Dendritic cell treated with granulocyte-macrophage colony-stimulating factor and Interleukin-4, amounts not matched to agents 40 ng/mL and 50 ng/mL, for 4 days (primary cell): ENCODE measurements around the gene IFITM5.
A peak's percentile ranks its signal among the peaks of the same experiment; 100 is the strongest.
"Not testable (repeated sequence)": the region's sequence is repeated elsewhere in the genome, so short reads cannot be mapped to it uniquely, and the experiment has no call there.

Experiments
- H3K27ac Mint-ChIP-seq: one replicate; pipeline ENCODE4 v1.8.0; 2022; ENCODE audit warnings: mild to moderate bottlenecking, mixed read lengths
- H3K27me3 Mint-ChIP-seq: one replicate; pipeline ENCODE4 v1.8.0; 2022; ENCODE audit warnings: mild to moderate bottlenecking, mixed read lengths
- H3K36me3 Mint-ChIP-seq: one replicate; pipeline ENCODE4 v1.8.0; 2022; ENCODE audit warnings: low read depth, mixed read lengths
- H3K4me1 Mint-ChIP-seq: one replicate; pipeline ENCODE4 v1.8.0; 2022; ENCODE audit warnings: low read depth, mixed read lengths
- H3K4me3 Mint-ChIP-seq: one replicate; pipeline ENCODE4 v1.8.0; 2022; ENCODE audit warnings: mild to moderate bottlenecking, moderate library complexity, mixed read lengths
- H3K9me3 Mint-ChIP-seq: one replicate; pipeline ENCODE4 v1.8.0; 2022; ENCODE audit warnings: mixed read lengths
- intact Hi-C: fragments of 100-400 bp; cut with micrococcal nuclease; formaldehyde crosslinking; loops from one replicate; pipeline ENCODE4 v1.15.0; 2022

The IFITM5 gene

GRCh38 chr11:291281-292210 lies 7.8 kb downstream of the IFITM5 start:
- intact Hi-C loops: no loop called here
- Mint-ChIP-seq H3K4me1 (peaks cover 25% of the 10 kb centered on the region), H3K27ac (no peak overlapping the region), H3K4me3 (no peak overlapping the region), H3K36me3 (no peaks in the 10 kb centered on the region), H3K9me3 (no peaks in the 10 kb centered on the region), H3K27me3 (peaks cover 64% of the 10 kb centered on the region)

GRCh38 chr11:290621-291231 lies 8.6 kb downstream of the IFITM5 start:
- no peak overlapping the region for H3K27ac Mint-ChIP-seq
- intact Hi-C loops: no loop called here
- H3K27me3 Mint-ChIP-seq: peaks cover 63% of the 10 kb centered on the region
- H3K4me3 Mint-ChIP-seq: no peak overlapping the region
- no peaks in the 10 kb centered on the region for H3K36me3 Mint-ChIP-seq
- H3K4me1 Mint-ChIP-seq: peaks cover 25% of the 10 kb centered on the region
- H3K9me3 Mint-ChIP-seq: no peaks in the 10 kb centered on the region

- H3K4me3 Mint-ChIP-seq: peak overlapping the region; percentile 46
- no peaks in the 10 kb centered on the region for H3K36me3 Mint-ChIP-seq
- H3K4me1 Mint-ChIP-seq: peaks cover 25% of the 10 kb centered on the region
- peak overlapping the region; percentile 49 for H3K27ac Mint-ChIP-seq
- peaks cover 63% of the 10 kb centered on the region for H3K27me3 Mint-ChIP-seq
- no peaks in the 10 kb centered on the region for H3K9me3 Mint-ChIP-seq
- intact Hi-C loops: no loop called here
Observed at GRCh38 chr11:289712-290620, 9.4 kb downstream of the IFITM5 start.

GRCh38 chr11:289398-289711 lies 10.0 kb downstream of the IFITM5 start:
- no peaks in the 10 kb centered on the region for H3K9me3 Mint-ChIP-seq
- no peaks in the 10 kb centered on the region for H3K36me3 Mint-ChIP-seq
- H3K27me3 Mint-ChIP-seq: peaks cover 63% of the 10 kb centered on the region
- H3K27ac Mint-ChIP-seq: peak overlapping the region; percentile 49
- intact Hi-C loops: no loop called here
- peaks cover 25% of the 10 kb centered on the region for H3K4me1 Mint-ChIP-seq
- peak overlapping the region; percentile 46 for H3K4me3 Mint-ChIP-seq

GRCh38 chr11:288478-289397 lies 10.6 kb downstream of the IFITM5 start, which contains the start of gene PGGHG:
Gene PGGHG, plus strand, starts transcription at chr11:289126. Its CDS starts 691 bp downstream, at chr11:289817.
- H3K27me3 Mint-ChIP-seq: peaks cover 68% of the 10 kb centered on the region
- H3K4me1 Mint-ChIP-seq: peaks cover 21% of the 10 kb centered on the region
- H3K9me3 Mint-ChIP-seq: no peaks in the 10 kb centered on the region
- H3K4me3 Mint-ChIP-seq: peak within 1 kb of the TSS; percentile 69
- intact Hi-C loops: no loop called here
- no peaks in the 10 kb centered on the region for H3K36me3 Mint-ChIP-seq
- H3K27ac Mint-ChIP-seq: peak within 1 kb of the TSS; percentile 49

GRCh38 chr11:287821-288477 lies 11.4 kb downstream of the IFITM5 start:
- Mint-ChIP-seq H3K36me3 (no peaks in the 10 kb centered on the region), H3K4me1 (peaks cover 21% of the 10 kb centered on the region), H3K27ac (peak overlapping the region; percentile 23), H3K27me3 (peaks cover 75% of the 10 kb centered on the region), H3K4me3 (peak overlapping the region; percentile 69), H3K9me3 (no peaks in the 10 kb centered on the region)
- intact Hi-C loops: no loop called here

GRCh38 chr11:286977-287820 lies 12.1 kb downstream of the IFITM5 start:
- H3K27ac Mint-ChIP-seq, H3K36me3 Mint-ChIP-seq, H3K9me3 Mint-ChIP-seq, H3K4me3 Mint-ChIP-seq, intact Hi-C loops: not testable (repeated sequence)
- Mint-ChIP-seq H3K4me1 (peaks cover 29% of the 10 kb centered on the region), H3K27me3 (peaks cover 81% of the 10 kb centered on the region)

GRCh38 chr11:285894-286220 lies 13.5 kb downstream of the IFITM5 start:
- no peak overlapping the region for H3K27ac Mint-ChIP-seq
- H3K27me3 Mint-ChIP-seq: peaks cover 87% of the 10 kb centered on the region
- no peak overlapping the region for H3K4me3 Mint-ChIP-seq
- no peaks in the 10 kb centered on the region for H3K36me3 Mint-ChIP-seq
- intact Hi-C loops: no loop called here
- no peaks in the 10 kb centered on the region for H3K9me3 Mint-ChIP-seq
- peaks cover 42% of the 10 kb centered on the region for H3K4me1 Mint-ChIP-seq

GRCh38 chr11:285021-285893 lies 14.1 kb downstream of the IFITM5 start:
- intact Hi-C loops: no loop called here
- Mint-ChIP-seq H3K4me3 (no peak overlapping the region), H3K4me1 (peaks cover 45% of the 10 kb centered on the region), H3K27ac (no peak overlapping the region), H3K27me3 (peaks cover 91% of the 10 kb centered on the region), H3K9me3 (no peaks in the 10 kb centered on the region), H3K36me3 (no peaks in the 10 kb centered on the region)

- peaks cover 42% of the 10 kb centered on the region for H3K4me1 Mint-ChIP-seq
- no peaks in the 10 kb centered on the region for H3K36me3 Mint-ChIP-seq
- peaks cover 90% of the 10 kb centered on the region for H3K27me3 Mint-ChIP-seq
- H3K27ac Mint-ChIP-seq: no peak overlapping the region
- H3K4me3 Mint-ChIP-seq: no peak overlapping the region
- no peaks in the 10 kb centered on the region for H3K9me3 Mint-ChIP-seq
- intact Hi-C loops: no loop called here
Observed at GRCh38 chr11:284105-285020, 15.0 kb downstream of the IFITM5 start.
